ENCODE data around the gene ZNF544. TPM values are rescaled to one million over a fixed set of nuclear protein-coding genes. Genes with fewer than 3 reads are reported as not detected.

Gene ZNF544
- total RNA-seq, 2 experiments from 2014 or later: 49.8 to 52.3 TPM

- CTCF ChIA-PET: interaction anchor here (1.4 to 1.5 kb wide), 2 partner anchors 301 to 361 kb away, joined by 4 to 6 read pairs; partner anchors contain the start of gene ZBTB45
- POLR2A ChIA-PET: interaction anchor here (1.6 kb wide), 1 partner anchor 34 kb away, joined by 3 read pairs; no protein-coding TSS in a partner anchor
- Mint-ChIP-seq H3K4me1 (ENCODE audit: low read depth) (no peaks in the 10 kb centered on the region), H3K9me3 (peaks cover 51% of the 10 kb centered on the region), H3K4me3 (no peak overlapping the region), H3K36me3 (ENCODE audit: low read depth) (peaks cover 25% of the 10 kb centered on the region), H3K27ac (no peak overlapping the region), H3K27me3 (no peaks in the 10 kb centered on the region)
- no peak for TF ChIP-seq CTCF (IDR thresholded peaks at IDR 0.05)
- intact Hi-C loops (cut with micrococcal nuclease): no loop called here
- ATAC-seq (no peak), DNase-seq (no peak)
Measured at GRCh38 chr19:58217607-58218391, 10.9 kb upstream of the ZNF544 start.

DNA sequence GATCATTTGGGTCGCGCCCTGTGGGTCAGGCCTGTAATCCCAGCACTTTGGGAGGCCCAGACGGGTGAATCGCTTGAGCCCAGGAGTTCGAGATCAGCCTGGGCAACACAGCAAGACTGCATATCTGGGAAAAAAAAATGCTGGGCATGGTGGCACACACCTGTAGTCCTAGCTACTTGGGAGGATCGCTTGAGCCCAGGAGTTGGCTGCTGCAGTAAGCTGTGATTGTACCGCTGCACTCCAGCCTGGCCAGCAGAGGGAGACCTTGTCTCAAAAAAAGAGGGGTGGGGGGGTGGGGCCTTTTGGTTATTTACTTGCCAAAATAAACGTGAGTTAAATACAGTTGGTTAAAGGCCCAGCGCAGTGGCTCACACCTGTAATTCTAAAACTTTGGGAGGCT lies 9.8 kb upstream of the ZNF544 start:
- intact Hi-C loops (cut with micrococcal nuclease): no loop called here
- Mint-ChIP-seq H3K4me3 (no peak overlapping the region), H3K27ac (no peak overlapping the region), H3K9me3 (peaks cover 42% of the 10 kb centered on the region), H3K4me1 (ENCODE audit: low read depth) (no peaks in the 10 kb centered on the region), H3K27me3 (no peaks in the 10 kb centered on the region), H3K36me3 (ENCODE audit: low read depth) (peaks cover 15% of the 10 kb centered on the region)
- CTCF ChIA-PET: interaction anchor here (0.6 to 1.5 kb wide), 5 partner anchors 9 to 360 kb away, joined by 3 to 6 read pairs (median 3); partner anchors contain the start of gene ZBTB45
- POLR2A ChIA-PET: interaction anchor here (0.6 kb wide), 1 partner anchor 300 kb away, joined by 3 read pairs; no protein-coding TSS in a partner anchor
- ATAC-seq: peak; percentile 74
- peak; percentile 52 for TF ChIP-seq CTCF (IDR thresholded peaks at IDR 0.05)
- DNase-seq: peak; percentile 56

GRCh38 chr19:58227964-58228584 lies 640 bp upstream of the ZNF544 start:
- no peak for ATAC-seq
- H3K27me3 Mint-ChIP-seq: no peaks in the 10 kb centered on the region
- intact Hi-C loops (cut with micrococcal nuclease): loop anchor here (5.0 kb wide), 1 partner anchor 84 kb away; no protein-coding TSS in a partner anchor

GRCh38 chr19:58229255-58229639 lies 533 bp downstream of the ZNF544 start:
- intact Hi-C loops (cut with micrococcal nuclease): loop anchor here (5.0 kb wide), 1 partner anchor 83 kb away; no protein-coding TSS in a partner anchor
- ATAC-seq: peak; percentile 50
- H3K4me1 Mint-ChIP-seq (ENCODE audit: low read depth): peaks cover 24% of the 10 kb centered on the region
- H3K9me3 Mint-ChIP-seq: peaks cover 47% of the 10 kb centered on the region
- H3K27me3 Mint-ChIP-seq: no peaks in the 10 kb centered on the region
- peak; percentile 45 for DNase-seq
- peak overlapping the region; percentile 94 for H3K27ac Mint-ChIP-seq
- H3K36me3 Mint-ChIP-seq (ENCODE audit: low read depth): peaks cover 56% of the 10 kb centered on the region
- TF ChIP-seq CTCF (IDR thresholded peaks at IDR 0.05): peak; percentile 62
- peak overlapping the region; percentile 80 for H3K4me3 Mint-ChIP-seq
- CTCF ChIA-PET: interaction anchor here (1.0 to 1.7 kb wide), 5 partner anchors 8 to 80 kb away, joined by 3 to 7 read pairs (median 4); no protein-coding TSS in a partner anchor
- POLR2A ChIA-PET: interaction anchor here (0.6 to 1.9 kb wide), 8 partner anchors 18 to 214 kb away, joined by 3 to 6 read pairs (median 3); partner anchors contain the start of genes ZNF274 and ZNF8

More at GRCh38 chr19:58227964-58228584, 640 bp upstream of the ZNF544 start:
- Mint-ChIP-seq H3K9me3 (peaks cover 37% of the 10 kb centered on the region), H3K4me3 (peak overlapping the region; percentile 80), H3K27ac (peak overlapping the region; percentile 94), H3K36me3 (ENCODE audit: low read depth) (peaks cover 44% of the 10 kb centered on the region), H3K4me1 (ENCODE audit: low read depth) (peaks cover 24% of the 10 kb centered on the region)
- CTCF ChIA-PET: interaction anchor here (0.6 to 1.7 kb wide), 4 partner anchors 9 to 81 kb away, joined by 3 to 7 read pairs (median 6); no protein-coding TSS in a partner anchor
- no peak for TF ChIP-seq CTCF (IDR thresholded peaks at IDR 0.05)
- POLR2A ChIA-PET: interaction anchor here (0.6 to 1.9 kb wide), 10 partner anchors 9 to 353 kb away, joined by 3 to 9 read pairs (median 3); partner anchors contain the start of genes ZNF274 and ZNF8
- DNase-seq: no peak
